NCI-H69 (cell line): ENCODE results near the gene ASB10.

Experiments
- DNase-seq: peaks from one replicate; lab custom pipeline; 2025; lab: John Stamatoyannopoulos, UW

The ASB10 gene

DNA sequence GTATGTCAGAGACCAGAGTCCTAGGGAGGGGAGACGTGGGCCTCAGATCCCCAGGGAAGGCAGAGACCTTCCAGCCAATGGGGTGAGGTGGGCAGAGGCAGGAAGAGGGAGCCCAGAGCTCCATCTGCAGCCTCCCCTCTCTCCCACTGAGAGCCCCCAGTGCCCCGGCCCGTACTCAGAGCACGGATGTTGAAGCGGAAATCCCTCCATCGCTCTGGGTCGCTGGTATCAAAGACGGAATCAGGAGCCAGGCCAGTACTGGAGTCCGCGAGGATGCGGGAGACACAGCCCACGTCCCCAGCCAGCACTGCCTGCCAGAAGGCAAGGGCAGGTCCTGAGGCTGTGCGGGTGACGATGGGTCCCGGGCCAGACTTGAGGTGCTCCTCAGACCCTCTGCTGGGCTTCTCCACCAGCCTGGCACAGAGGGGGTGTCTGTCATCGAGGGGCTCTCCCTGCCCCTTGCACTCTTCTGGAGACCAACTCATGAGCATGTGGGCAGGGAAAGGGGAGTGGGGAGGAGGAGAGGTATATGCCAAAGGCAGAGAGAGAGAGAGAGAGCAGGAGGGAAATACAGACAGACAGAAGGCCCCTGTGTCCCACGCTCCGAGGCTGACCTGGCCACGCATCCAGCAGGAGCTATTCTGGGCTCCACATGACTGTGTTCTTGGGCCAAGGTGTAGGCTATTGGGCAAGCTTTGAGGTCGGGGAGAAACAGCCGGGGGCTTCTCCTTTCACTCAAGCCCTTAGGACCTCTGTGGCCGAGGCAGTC, at the start of gene ASB10:
ASB10 (minus strand) TSS at position 611 of the 769 bp plus-strand sequence; CDS start at position 491, 120 bp downstream.
- DNase-seq = no peak

- no peak for DNase-seq
These were observed 49.4 kb upstream of the ASB10 start for GRCh38 chr7:151236406-151236805.

DNA sequence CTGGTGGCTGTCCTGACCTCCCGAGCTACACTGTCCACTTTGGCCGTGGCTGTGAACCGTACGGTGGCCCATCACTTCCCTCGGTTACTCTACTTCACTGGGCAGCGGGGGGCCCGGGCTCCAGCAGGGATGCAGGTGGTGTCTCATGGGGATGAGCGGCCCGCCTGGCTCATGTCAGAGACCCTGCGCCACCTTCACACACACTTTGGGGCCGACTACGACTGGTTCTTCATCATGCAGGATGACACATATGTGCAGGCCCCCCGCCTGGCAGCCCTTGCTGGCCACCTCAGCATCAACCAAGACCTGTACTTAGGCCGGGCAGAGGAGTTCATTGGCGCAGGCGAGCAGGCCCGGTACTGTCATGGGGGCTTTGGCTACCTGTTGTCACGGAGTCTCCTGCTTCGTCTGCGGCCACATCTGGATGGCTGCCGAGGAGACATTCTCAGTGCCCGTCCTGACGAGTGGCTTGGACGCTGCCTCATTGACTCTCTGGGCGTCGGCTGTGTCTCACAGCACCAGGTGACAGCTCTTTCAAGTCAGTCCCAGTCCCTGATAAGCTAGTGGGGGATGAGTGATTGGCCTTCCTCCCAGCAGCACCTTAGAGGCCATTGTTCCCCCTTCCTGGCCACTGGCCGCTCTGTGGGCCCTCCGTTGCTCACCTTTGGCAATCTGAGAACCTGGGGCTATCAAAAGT, 48.2 kb upstream of the ASB10 start:
- no peak for DNase-seq

DNA sequence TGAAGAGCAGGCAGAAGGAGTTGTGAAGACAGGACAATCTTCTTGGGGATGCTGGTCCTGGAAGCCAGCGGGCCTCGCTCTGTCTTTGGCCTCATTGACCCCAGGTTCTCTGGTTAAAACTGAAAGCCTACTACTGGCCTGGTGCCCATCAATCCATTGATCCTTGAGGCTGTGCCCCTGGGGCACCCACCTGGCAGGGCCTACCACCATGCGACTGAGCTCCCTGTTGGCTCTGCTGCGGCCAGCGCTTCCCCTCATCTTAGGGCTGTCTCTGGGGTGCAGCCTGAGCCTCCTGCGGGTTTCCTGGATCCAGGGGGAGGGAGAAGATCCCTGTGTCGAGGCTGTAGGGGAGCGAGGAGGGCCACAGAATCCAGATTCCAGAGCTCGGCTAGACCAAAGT, 46.8 kb upstream of the ASB10 start:
- no peak for DNase-seq

GRCh38 chr7:151232917-151233701, 46.1 kb upstream of the ASB10 start:
- DNase-seq = peak; percentile 46

GRCh38 chr7:151232091-151232916, 45.3 kb upstream of the ASB10 start, which contains the start of gene CHPF2:
Gene CHPF2, plus strand, starts transcription at chr7:151232483. Its CDS starts 1,529 bp downstream, at chr7:151234012.
- peak; percentile 93 for DNase-seq

DNA sequence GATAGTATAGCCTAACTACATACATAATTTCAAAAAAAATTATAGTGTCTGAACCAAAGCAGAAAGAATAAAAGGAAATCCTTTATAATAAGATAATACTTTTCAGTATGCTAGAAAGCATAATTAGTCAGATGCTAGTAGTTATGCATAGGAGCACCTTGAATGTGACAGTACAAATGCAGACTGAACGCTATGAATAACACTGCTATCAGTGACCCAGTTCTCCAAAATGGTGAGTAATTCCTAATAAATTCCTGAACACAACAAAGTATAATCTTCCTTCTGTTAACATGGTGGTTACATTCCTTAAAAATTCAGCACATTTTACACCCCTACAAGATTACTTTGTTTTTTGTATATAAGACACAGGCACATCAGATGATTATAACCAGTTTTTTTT, 44.0 kb upstream of the ASB10 start:
- DNase-seq = no peak

- DNase-seq = no peak
These were observed 42.2 kb upstream of the ASB10 start for GRCh38 chr7:151229249-151229648.

- DNase-seq = peak; percentile 31
These were observed 41.2 kb upstream of the ASB10 start for GRCh38 chr7:151228024-151228866.

GRCh38 chr7:151226875-151227782, 40.1 kb upstream of the ASB10 start, which contains the start of gene ABCF2:
Gene ABCF2, minus strand, starts transcription at chr7:151227205. Its CDS starts 747 bp downstream, at chr7:151226458.
- peak; percentile 99 for DNase-seq

GRCh38 chr7:151226560-151226874, 39.5 kb upstream of the ASB10 start:
- DNase-seq = no peak

GRCh38 chr7:151225948-151226510, 39.0 kb upstream of the ASB10 start:
- DNase-seq = no peak

GRCh38 chr7:151223728-151224127, 36.7 kb upstream of the ASB10 start:
- no peak for DNase-seq

DNA sequence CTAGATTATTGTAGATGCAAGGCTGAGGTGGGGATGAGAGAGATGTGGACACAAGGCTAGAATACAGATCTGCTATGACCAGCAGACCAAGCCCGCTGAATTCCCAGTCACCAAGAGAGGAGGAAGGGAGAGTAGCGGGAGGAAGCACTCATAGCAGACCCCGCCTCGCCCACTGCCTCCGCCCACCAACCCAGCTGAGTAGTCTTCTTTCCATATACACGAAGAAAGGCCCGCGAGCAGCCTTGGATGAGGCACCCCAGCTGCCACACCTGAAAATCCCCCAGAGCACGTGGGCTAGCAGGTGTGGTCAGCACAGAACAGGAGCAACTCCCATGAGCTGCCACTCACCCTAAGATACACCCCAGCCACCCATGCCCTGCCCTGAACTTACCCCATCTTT, 31.1 kb upstream of the ASB10 start:
- DNase-seq = no peak

DNA sequence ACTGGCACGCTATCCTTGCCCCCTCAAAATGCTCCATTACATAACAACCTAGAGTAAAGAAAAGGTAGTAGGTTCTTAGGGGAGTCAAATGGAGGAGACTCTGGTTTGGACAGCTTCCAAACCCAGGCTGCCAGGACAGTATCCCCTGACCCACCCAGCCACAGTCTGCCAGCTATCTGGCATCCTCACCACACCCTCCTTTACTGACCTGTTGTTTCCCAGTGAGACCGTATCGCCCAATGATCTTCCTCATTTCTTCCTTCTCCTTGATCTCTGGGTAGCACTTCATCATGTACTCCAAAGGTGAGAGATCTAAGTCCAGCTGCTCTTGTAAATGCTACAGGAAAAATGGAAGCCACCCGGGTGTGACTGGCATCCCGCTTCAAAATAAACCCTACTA, 28.3 kb upstream of the ASB10 start:
- no peak for DNase-seq

GRCh38 chr7:151213826-151214225, 26.8 kb upstream of the ASB10 start:
- DNase-seq = no peak

DNA sequence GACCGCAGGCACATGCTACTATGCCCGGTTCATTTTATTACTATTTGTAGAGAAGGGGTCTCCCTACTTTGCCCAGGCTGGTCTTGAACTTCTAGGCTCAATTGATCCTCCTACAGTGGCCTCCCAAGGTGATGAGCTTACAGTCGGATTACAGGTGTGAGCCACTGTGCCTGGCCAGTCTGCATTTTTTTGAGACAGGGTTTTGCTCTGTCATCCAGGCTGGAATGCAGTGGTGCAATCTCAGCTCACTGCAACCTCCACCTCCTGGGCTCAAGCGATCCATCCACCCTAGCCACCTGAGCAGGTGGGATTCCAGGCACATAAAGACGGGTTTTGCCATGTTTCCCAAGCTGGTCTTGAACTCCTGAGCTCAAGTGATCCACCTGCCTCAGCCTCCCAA, 25.6 kb upstream of the ASB10 start:
- no peak for DNase-seq

DNA sequence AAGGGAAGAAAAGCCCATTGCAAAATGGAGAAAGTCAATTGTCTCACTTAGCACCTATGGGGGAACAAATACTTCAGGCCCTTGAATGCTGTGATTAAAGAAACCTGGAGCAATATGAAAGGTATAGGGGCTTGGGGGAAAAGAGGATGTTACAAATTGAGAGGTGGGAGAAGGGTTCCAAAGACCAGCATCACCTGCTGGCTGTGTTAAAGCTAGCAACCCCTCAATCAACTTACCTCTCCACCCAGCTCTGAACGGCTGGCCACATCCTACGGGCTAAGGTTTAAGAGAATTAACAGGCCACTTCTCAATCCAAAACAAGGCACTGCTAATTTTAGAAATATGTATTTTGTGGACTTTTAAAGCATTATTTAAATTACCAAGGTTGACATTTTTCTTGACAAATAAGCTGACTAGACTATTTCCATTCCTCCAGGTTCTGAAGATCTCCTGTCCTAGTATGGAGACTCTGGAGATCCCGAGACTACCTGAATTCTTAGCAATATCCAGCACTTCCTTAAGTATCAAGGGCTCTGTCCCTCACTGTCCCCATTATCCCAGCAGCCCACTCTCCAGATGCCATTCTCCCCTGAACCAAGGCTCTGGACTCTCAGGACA, 24.2 kb upstream of the ASB10 start:
- DNase-seq = no peak
